ENCODE data around the gene TPPP3.

The TPPP3 gene

DNA sequence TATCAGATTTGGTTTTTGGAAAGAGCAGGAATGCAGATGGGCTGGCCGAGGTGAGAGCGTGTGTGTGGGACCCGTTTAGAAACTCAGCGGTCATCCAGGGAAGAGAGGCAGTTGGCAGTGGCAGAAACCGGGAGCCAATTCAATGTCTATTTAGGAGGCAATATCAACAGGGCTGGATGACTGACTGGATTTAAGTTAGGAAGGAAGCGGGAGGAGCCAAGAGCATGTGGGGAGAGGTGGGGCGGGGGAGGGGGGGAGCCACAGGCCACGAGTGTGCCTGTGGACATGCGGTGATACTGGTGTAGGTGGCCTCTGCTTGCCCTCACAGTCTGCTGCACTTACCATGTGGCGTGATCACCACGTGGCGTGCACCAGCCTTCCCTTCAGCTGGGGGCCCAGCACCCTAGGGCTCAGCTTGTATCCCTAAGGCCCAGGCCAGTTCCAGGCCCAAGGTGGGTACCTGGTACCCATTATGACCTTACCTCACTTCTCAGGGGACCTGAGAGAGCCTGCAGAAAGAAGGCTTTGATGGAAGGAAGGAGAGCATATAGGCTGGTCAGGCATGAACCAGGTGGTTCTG lies 10.8 kb upstream of the TPPP3 start:
- no peak for DNase-seq

DNA sequence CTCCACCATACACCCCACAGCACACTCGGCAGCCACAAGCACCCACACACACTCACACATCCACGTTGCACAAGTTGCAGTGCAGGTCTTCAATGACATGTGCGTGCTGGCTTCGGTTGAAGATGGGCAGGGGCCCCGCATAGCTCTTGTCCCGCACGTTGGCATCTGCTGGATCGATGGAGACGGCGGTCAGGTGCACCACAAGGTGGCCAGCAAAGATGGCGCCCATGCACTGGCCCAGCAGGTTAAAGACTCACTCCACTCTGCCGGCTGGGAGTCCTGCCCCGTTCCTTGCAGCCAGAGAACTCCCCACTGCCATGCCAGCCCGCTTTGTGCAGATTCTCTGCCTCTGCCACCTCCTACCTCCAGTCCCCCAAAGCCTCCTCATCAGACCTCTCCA lies 7.6 kb upstream of the TPPP3 start:
- no peak for DNase-seq

DNA sequence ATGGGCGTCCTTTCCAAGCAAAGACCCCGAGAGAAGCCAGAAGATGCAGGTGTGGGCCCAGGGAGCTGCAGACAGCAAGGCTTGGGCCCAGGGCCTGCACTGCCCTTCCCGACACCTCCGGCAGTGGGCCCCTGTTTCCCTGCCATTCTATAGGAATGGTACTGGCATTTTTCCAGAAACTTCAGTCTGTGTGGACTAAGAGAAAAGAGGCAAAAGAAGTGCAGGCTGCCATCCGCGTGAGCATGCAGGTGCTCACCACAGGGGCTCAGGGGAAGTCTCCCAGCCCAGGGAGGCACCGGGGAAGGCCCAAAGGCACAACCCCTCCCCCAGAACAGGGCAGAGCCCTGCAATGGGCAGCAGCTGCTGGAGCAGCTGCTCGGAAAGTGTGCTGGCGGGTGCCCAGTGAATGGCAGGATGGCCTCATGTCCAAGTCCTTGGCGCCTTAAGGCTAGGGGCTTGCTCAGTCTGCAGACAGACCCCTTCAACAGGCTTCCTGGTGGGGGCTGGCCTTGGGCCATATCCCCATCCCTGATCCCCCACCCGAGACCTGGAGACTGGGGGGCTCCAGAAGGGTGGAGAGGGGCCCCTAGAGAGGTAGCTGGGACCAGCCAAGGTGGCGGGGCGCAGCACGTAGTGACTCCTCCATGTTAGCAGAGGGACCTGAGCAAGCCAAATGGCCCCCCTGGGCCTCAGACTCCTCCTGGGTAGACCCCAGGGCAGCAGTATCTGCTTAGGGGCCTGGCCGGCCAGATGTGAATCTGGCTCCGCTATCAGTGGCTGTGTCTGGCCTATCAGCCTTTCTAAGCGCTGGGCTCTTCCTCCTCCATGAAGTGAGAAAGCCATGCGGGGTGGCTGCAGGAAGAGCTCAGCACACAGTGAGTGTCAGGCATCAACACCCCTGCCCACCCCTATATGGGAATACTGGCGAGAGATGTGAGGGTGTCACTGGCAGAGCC lies 6.7 kb upstream of the TPPP3 start:
- DNase-seq: no peak

DNA sequence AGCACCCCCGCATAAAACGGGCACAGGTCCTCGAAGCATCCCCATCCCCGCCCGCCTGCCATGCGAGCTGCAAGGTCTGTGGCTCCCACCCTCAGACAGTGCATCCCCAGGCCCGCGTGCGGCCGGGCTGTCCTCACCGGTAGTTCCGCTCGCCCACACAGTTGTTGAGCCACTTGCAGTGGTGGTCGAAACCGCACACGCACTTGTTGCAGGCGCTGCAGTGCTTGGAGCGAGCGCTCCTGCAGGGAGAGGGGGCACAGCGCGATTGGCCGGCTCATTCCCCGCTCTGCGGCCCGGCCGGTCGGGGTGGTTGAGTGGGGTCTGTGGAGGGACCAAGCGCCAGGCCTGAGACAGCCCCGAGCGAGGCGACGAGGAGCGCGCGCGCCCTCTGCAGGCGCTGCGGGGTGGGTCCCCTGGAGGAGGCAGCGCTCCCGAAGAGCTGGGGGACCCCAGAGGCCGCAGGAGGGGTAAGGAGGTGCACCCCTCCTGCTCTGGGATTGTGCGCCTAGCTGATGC lies 6.0 kb upstream of the TPPP3 start:
- DNase-seq: peak in 3 of 5 donors; percentile 13 to 33 (median 29)

DNA sequence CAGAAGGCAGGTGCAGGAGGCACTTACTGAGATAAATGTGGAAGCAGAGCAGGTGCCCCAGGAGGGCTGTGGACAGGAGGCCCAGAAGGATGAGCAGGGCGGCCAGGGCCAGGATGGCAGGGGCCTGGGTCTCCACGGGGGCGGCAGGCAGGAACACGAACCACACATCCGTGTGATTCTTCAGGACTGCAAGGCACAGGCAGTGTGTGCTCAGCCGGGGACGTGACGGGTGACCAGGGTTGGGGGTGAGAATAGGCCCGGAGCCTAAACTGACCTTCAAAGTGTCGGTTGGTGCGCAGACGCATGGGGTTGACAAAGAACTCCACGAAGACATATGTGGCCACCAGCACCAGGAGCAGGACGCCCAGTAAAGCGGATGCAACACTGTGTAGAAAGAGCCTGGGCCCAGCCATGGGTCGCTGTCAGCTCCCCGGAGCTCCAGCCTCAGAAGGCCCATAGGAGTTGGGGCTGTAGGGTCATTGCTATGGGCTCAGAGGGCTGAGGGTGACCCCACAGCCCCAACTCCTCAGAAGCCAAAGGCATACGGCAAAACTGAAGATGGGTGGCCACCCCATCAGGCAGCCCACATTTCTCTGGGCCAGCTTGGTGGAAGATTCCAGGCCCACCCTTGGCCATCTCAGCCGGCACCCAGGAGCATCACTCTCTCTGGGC lies 5.4 kb upstream of the TPPP3 start:
- no peak for DNase-seq

DNA sequence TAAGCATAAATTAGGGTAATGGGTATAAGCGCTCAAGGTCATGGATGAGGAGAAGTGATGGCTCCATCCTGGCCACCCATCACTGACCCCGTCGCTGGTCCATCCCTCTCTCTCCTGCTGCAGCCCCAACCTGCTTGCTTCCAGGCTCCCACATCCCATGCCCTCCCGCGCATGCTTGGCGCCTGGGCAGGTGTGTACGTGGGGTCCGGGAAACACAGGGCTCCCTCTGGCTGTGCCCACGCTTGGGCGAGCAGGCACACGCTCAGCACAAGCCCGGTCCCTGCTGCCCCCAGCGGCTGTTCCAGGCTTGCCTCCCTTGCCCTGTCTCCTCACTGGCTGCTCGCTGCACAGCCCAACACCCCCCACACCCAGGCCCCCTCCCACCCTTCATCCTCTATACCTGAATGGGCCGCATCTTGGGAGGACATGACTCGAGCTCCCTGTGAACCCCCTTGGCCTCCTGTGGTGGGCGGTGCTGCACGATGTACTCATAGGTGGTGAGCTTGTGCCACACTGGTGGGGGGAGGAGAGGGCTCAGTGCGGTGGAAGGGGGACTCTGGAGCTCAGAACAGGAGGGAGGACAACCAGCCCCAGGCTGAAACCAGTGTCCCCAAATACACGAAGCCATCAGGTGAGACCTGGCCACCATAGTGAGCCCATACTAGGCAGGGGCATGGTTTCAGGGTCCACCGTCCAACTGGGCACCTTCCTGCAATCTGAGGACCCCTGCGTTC lies 4.7 kb upstream of the TPPP3 start:
- no peak for DNase-seq

DNA sequence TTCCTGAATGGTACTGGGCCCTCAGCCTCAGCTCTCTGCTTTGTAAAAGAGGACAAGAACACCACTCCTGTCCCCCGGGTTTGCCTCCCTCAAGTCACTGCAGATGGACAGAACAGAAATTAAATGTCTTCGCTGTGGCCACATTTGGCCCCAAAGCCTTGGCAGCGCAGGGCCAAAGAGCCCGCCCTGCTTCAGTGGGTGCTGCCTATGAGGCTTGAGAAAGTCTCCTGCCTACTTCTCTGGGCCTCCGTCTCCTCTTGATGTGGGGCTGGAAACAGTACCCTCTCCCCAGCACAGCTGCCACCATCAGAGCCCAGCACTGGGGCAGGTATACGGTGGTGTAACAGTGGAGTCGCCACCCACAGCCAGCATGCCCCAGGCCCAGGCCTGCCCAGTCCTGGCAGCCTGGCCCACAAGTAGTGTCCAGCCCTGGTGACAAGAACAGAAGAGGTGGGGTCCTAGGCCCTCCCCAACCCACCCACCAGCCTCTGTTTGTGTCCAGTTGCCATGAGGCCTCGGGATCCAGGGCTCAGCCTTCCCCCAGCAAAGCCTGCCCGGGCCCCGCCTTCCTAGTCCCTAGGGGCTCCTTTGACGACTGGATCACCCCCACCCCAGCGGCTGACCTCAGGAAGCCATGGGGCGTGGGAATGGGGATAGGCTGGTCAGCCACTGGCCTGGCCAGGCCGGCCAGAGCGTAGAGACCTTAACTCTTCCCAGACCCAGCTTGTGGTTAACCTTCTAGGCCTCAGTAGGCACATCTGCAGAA lies 3.9 kb upstream of the TPPP3 start:
- no peak for DNase-seq

DNA sequence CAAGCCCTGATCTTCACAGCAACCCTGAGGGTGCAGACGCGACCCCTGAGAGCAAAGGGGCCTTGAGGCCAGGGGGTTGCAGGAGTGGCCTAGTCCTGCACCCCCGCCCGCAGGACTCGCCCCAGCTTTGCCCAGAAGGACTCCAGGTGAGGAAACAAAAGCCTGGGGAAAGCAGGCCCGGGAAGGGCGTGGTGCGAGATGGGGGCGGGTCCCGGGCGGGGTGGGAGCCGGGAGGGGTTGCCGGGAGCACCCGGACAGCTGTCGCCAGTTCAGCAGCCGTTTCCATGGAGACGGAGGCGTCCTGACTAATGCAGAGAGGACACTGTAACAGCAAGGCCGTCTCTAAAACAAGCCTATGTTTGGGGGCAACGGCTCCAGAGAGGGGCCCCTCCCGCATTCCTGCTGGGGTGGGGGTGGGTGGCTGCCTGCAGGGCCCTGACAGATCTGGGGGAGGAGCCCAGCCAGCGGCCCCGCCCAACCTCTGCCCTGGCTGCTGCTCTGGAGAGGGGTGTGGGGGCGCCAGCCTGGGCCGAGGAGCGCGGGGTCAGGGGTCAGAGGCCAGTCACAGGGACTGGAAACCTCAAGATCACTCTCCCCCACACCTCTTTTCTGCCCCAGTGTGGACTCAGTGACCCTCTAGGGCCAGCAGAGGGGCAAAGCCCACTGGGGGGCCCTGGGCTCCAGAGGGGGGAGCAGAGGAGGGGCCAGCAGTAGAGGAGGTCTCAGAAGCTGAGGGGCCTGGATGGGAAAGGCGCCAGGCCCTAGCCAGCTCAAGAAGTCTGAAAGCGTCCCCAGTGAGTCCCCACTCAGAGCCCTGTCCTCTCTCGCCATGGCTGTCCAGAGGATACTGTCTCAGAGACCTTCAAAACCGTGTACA lies 3.1 kb upstream of the TPPP3 start:
- no peak for DNase-seq

DNA sequence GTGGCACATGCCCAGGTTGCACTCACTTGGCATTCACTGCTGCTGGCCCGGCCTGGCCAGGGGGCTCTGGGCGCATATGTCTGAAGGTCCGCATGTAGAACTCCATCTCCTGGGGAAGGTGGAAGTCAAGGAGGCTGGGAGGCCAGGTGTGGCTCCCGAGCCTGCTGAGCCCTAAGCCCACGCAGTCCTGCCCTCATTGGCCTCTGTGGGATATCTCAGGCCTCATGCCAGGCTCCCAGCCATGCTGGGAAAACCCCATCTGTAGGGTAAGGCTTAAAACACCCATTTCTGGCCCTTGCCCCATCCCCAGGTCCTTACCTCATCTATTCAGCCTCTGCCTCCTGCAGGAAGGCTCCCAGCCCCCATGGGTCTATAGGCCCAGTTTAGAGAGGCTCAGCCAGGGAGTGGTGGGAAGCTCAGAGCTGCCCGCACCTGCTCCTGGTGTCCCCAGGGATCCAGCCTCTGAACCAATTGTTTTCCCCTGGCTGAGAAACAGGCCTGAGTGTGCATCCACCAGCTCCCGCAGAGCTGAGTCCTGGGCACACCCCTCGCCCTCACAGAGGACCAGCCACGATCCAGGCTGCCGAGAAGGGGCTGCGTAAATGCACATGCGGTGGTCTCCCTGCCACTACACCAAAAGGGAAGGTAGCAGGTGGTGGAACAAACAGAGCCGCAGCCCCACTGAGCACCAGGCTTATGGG lies 2.3 kb upstream of the TPPP3 start:
- no peak for DNase-seq

DNA sequence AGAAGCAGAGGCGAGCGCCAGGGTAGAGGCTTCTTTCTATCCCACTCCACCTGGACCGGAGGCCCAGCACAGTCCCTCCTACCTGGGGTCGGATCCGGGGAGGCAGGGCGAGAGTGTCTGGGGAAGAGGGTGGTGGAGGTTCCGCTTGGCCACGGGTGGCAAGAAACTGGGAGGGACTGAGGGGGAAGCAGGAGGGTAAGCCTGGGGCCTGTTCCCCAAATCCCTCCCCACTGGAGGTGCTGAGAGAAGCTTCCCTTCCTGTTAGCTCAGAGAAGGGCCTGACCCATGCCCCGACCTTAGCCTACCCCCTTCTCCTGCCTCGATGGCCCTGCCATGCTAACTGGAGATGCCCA lies 1.8 kb upstream of the TPPP3 start:
- no peak for DNase-seq

DNA sequence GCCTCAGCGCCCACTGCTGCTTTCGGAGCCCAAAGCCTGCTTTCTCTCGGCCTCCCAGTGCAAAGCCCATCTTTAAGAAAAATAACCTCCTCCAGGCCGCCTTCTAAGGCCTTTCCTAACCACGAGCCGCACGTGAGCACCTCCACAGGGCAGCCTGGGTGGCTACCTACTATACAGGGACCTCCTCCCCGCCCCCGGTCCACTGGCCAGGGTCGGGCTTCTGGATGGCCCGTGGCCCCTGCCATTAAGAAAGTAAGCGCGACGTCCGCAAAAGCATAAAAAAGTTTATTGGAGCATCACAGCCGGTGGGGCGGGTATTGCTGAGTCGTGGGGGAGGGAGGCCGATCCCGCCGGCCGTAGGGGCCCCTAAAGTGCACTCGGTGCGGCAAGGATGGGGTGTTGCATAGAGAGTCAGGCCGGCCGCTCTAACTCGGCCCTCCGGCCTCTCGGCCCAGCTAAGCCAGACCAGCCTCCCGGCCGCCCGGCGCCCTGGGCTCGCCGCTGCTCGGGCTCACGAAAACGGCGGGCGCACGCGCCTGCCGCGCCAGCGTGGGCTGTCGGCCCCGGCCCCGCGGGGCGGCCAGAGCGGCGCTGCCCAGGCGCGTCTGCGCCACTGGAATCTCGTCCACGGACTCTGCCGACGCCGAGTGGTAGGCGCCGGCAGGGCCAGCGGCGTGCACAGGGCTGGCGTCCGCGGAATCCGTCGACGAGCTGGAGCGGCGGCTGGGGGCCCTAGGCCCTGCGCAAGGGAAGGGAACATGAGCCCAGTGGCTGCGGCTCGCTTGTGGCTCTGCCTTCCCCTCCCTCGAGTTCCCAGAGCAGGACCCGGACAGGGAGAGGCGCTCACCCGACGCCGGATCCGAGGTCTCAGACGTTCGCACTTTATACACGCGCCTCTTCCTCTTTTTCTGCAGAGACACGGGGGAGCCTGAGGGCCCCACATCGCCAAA lies 1.1 kb upstream of the TPPP3 start:
- DNase-seq: no peak

DNA sequence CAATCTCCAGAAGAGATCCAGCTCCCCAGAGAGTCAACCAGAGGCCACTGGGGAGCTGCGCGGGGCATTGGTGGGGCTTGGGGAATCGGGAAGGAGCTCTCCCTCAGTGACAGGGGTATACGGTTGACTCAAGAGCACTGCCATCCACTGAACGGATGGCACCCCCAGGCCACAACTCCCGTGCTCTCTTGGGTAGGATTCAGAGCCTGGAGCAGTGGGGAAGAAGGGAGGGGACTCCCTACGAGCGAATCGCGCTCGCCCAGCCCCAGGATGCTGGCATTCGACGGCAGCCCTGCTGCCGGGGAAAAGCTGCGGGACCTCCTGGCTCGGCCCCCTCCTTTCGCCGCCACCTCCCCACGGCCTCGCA lies 473 bp upstream of the TPPP3 start:
- DNase-seq: no peak

DNA sequence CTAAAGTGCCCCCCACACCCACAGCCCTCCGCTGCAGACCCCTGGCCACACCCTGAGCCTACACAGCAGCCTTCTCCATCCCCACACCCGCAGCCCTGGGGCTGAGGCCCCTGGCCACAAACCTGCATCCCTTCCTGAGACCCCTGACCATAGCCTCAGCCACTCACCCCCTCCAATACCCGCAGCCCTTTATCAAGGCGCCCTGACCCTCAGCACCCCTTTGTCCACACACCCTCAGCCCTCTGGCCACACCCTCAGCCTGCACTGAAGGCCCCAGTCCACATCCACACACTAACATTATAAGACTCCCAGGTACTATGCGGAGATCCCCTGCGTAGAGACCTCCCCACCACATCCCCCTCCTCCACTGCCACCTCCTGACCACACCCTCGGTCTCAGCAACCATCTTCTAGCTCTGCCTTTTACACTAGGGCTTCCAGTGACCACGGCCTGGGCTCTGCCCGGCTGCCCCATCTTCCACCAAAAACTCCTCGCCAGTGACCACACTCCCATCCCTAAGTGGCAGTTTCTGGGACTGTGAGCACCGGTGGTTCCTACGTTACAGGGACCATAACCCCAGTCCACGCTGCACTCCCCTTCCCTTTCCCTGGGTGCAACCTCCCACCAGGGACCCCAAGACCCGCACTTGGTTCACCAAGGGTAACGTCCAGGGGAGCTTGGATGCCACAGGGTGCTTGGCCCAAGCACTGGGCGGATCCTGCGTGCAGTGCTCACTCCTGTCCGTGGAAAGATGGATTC lies 818 bp downstream of the TPPP3 start:
- DNase-seq: no peak

DNA sequence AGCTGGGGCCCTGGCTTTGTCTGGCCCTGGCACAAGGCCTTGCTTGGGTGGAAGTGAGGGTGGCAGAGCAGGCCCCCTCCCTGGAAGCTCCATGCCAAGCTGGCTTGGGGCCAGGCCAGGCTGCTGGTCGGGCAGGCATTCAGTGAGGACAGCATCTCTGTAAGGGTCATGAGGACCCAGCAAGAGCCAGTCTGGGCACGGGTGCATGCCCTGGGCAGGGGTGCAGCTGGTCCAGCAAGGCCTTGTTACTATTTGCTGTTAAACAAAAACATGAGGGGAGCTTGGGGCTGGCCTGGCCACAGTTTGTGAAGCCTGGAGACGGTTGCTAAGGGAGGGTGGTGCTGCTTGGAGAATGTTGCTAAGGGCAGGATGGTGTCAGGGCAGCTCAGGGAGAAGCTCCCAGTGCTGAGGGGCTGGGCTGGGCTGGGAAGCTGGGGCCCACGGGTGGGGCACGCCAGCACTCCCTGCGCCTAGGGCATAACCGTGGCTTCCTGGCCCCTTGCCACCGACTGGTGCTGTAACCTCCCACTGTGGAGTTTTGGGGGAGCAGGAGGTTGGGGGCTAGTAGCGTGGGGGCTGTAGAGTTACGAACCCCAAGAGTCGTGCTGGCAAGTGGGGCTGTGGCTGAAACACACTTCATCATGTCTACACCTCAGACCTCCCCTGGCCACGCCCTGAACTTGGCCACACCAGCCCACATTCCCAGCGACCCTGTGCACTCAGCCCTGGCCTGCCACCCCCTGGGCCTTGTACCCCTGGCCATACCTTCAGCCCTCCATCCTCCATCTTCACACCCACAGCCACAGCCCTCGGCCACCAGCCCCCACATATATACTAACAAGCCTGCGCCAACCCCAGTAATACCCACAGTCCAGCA lies 1.6 kb downstream of the TPPP3 start:
- DNase-seq: no peak

DNA sequence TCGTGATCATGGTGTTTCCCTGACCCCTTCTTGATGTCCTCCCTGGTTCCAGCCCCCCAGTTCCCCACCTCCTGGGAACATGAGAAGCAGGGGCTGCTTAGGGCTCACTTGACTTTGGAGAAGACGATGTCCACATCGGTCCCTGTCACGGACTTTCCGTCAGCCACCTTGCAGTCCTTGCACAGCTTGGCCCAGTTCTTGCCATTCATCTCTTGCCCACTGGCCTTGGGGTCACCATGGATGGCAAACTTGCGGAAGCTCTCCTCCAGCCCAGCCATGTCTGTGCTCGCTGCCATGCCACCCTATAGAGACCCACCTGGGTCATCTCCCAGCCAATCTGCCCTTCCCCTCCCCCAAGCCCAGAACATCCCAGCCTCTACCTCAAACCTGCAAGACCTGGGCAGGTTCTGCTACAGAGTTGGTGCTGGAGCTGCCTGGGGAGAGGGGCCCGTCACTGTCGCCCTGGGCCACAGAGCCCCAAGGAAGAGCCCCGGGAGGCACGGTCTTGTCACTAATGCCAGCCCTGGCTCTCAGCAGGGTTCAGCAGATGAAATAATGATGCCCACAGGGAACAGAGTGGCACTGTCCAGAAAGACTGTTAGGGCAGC lies 2.4 kb downstream of the TPPP3 start:
- no peak for DNase-seq

DNA sequence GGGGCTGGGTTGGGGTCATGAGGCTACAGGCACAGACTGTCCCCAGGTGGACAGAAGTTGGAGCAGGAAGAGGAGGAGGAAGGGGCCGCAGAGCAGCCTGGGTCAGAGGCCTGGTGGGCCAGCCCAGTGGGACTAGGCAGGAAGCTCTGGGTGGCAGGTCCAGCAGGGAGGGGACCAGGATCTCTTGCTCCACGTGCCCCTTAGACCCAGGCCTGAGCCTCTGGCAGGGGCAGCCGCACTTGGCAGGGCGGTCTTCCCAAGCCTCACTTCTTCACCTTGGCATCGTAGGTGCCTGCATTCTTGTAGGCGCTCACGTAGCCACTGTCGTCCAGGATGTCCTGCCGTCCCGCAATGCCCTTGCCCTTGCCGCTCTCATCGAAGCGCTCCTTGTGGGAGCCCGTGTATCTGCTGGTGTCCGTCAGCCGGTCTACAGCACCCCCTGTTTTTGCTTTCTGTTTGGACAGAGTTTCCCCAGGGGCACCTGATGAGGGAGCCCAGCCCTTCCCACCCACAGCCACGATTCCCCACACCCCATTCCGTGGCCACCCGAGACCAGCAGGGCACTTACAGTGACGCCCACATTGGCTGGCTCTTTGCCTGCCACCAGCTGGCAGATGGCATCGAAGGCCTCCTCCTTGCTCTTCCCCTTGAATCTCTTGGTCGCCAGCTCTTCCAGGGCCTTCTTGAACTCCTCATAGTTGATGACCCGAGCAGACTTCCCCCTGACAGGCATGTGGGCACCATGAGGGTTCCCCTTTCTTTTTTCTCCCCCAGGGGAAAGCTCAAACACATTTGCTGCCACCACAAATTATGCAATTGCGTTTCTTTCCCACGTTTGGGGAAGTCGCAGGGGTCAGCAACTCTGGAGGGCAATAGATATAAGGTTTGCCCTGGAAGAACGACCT lies 3.1 kb downstream of the TPPP3 start:
- DNase-seq: no peak
